Thymus (tissue), 11 donors: ENCODE results near the gene MICALL2. TPM values are rescaled to one million over a fixed set of nuclear protein-coding genes. Genes with fewer than 3 reads are reported as not detected.

Source experiments
- DNase-seq, 9 donors: peaks; one replicate each; pipeline ENCODE4 v3.0.0-alpha.2; 2013; ENCODE audit warnings: low spot score in 9 of 9, low read depth in 6 of 9, missing footprints in 1 of 9
- H3K27ac ChIP-seq, 2 donors: one replicate each; pipeline ENCODE4 v1.5.1; 2013; ENCODE audit warnings: control low read depth in 1 of 2, low read depth in 1 of 2, low read length in 1 of 2, mild to moderate bottlenecking in 1 of 2, moderate library complexity in 1 of 2
- H3K27me3 ChIP-seq, 2 donors: one replicate each; pipeline ENCODE4 v1.5.1; 2013; ENCODE audit warnings: low read length in 1 of 2; ENCODE audit not compliant: control insufficient read depth in 2 of 2, insufficient read depth in 1 of 2
- H3K36me3 ChIP-seq, 2 donors: one replicate each; pipeline ENCODE4 v1.5.1; 2013; ENCODE audit warnings: low read length in 1 of 2, mild to moderate bottlenecking in 1 of 2, moderate library complexity in 1 of 2; ENCODE audit not compliant: control insufficient read depth in 2 of 2, insufficient read depth in 2 of 2
- H3K4me1 ChIP-seq, 2 donors: one replicate each; pipeline ENCODE4 v1.5.1; 2013; ENCODE audit warnings: low read length in 2 of 2; ENCODE audit not compliant: control insufficient read depth in 2 of 2, insufficient read depth in 2 of 2
- H3K4me3 ChIP-seq, 2 donors: one replicate each; pipeline ENCODE4 v1.5.1; 2013; ENCODE audit warnings: low read length in 2 of 2, control low read depth in 1 of 2, mild to moderate bottlenecking in 1 of 2
- H3K9me3 ChIP-seq, 2 donors: one replicate each; pipeline ENCODE4 v1.5.1; 2013; ENCODE audit warnings: low read length in 1 of 2, mild to moderate bottlenecking in 1 of 2; ENCODE audit not compliant: control insufficient read depth in 2 of 2, insufficient read depth in 1 of 2
- WGBS: extraction: QIAGEN DNeasy Blood & Tissue Kit; methylation state at CpG from one replicate; pipeline ENCODE4 v1.1.7; 2013; 5-methylcytosine and 5-hydroxymethylcytosine counted together
- polyA plus RNA-seq: library from polyadenylated mRNA; stranded (reverse); fragments of 200-250 nt; gene quantifications from one replicate; pipeline ENCODE4 v1.2.3, GENCODE V29; 2013
- total RNA-seq: library from RNA; stranded (reverse); fragments of 120-200 nt; gene quantifications from one replicate; pipeline ENCODE4 v1.2.4, GENCODE V29; 2013
- donor health status: healthy.

Gene MICALL2
- total and polyA plus RNA-seq, 2 donors: 13.5 to 44.2 TPM

GRCh38 chr7:1400371-1400770 is 58.9 kb downstream of the MICALL2 start:
- Histone ChIP-seq H3K27me3 (peaks cover 17 to 59% of the 10 kb centered on the region in 2 donors), H3K36me3 (no peaks in the 10 kb centered on the region), H3K9me3 (peaks cover 3 to 12% of the 10 kb centered on the region in 2 donors), H3K27ac (no peak overlapping the region), H3K4me3 (no peak overlapping the region), H3K4me1 (peaks cover 0 to 10% of the 10 kb centered on the region in 2 donors)
- no peak for DNase-seq
- 48% methylated on average over 11 of the region's 11 CpGs for WGBS

- Histone ChIP-seq H3K27me3 (peaks cover 6 to 43% of the 10 kb centered on the region in 2 donors), H3K36me3 (no peaks in the 10 kb centered on the region), H3K27ac (no peak overlapping the region), H3K9me3 (peaks cover 6 to 20% of the 10 kb centered on the region in 2 donors), H3K4me1 (peaks cover 0 to 8% of the 10 kb centered on the region in 2 donors), H3K4me3 (no peak overlapping the region)
- DNase-seq: no peak
- 90% methylated on average over 12 of the region's 12 CpGs for whole genome bisulfite sequencing
These were observed 61.6 kb downstream of the MICALL2 start for GRCh38 chr7:1397491-1398327.

GRCh38 chr7:1396195-1396594 is 63.1 kb downstream of the MICALL2 start:
- Histone ChIP-seq H3K4me1 (peaks cover 0 to 8% of the 10 kb centered on the region in 2 donors), H3K4me3 (no peak overlapping the region), H3K36me3 (no peaks in the 10 kb centered on the region), H3K9me3 (peaks cover 4 to 22% of the 10 kb centered on the region in 2 donors), H3K27ac (no peak overlapping the region), H3K27me3 (peaks cover 0 to 35% of the 10 kb centered on the region in 2 donors)
- DNase-seq: no peak
- WGBS: 82% methylated on average over 7 of the region's 7 CpGs

GRCh38 chr7:1395211-1396070 is 63.8 kb downstream of the MICALL2 start:
- Histone ChIP-seq H3K36me3 (no peaks in the 10 kb centered on the region), H3K4me1 (peaks cover 0 to 8% of the 10 kb centered on the region in 2 donors), H3K9me3 (peaks cover 4 to 22% of the 10 kb centered on the region in 2 donors), H3K27ac (no peak overlapping the region), H3K27me3 (peaks cover 0 to 27% of the 10 kb centered on the region in 2 donors), H3K4me3 (no peak overlapping the region)
- 74% methylated on average over 33 of the region's 33 CpGs for WGBS
- DNase-seq: no peak

GRCh38 chr7:1394371-1394770 is 64.9 kb downstream of the MICALL2 start:
- Histone ChIP-seq H3K27me3 (peaks cover 0 to 20% of the 10 kb centered on the region in 2 donors), H3K4me1 (peaks cover 0 to 8% of the 10 kb centered on the region in 2 donors), H3K36me3 (no peaks in the 10 kb centered on the region), H3K27ac (no peak overlapping the region), H3K4me3 (no peak overlapping the region), H3K9me3 (peaks cover 4 to 22% of the 10 kb centered on the region in 2 donors)
- no peak for DNase-seq
- 96% methylated on average over 4 of the region's 4 CpGs for WGBS

- H3K36me3 ChIP-seq: no peaks in the 10 kb centered on the region
- 84% methylated on average over 7 of the region's 7 CpGs for WGBS
- peaks cover 0 to 8% of the 10 kb centered on the region in 2 donors for H3K4me1 ChIP-seq
- no peak for DNase-seq
- no peak overlapping the region for H3K27ac ChIP-seq
- peaks cover 4 to 22% of the 10 kb centered on the region in 2 donors for H3K9me3 ChIP-seq
- H3K27me3 ChIP-seq: peaks cover 0 to 23% of the 10 kb centered on the region in 2 donors
- no peak overlapping the region for H3K4me3 ChIP-seq
These were observed 65.8 kb downstream of the MICALL2 start for GRCh38 chr7:1393421-1393820.

- peaks cover 0 to 29% of the 10 kb centered on the region in 2 donors for H3K27me3 ChIP-seq
- H3K4me1 ChIP-seq: peaks cover 0 to 8% of the 10 kb centered on the region in 2 donors
- 95% methylated on average over 4 of the region's 4 CpGs for WGBS
- no peak for DNase-seq
- H3K4me3 ChIP-seq: no peak overlapping the region
- H3K36me3 ChIP-seq: no peaks in the 10 kb centered on the region
- H3K9me3 ChIP-seq: peaks cover 4 to 22% of the 10 kb centered on the region in 2 donors
- H3K27ac ChIP-seq: no peak overlapping the region
These were observed 66.7 kb downstream of the MICALL2 start for GRCh38 chr7:1392556-1392955.

- peaks cover 0 to 8% of the 10 kb centered on the region in 2 donors for H3K4me1 ChIP-seq
- no peak for DNase-seq
- no peaks in the 10 kb centered on the region for H3K36me3 ChIP-seq
- no peak overlapping the region for H3K27ac ChIP-seq
- WGBS: 93% methylated on average over 4 of the region's 4 CpGs
- H3K27me3 ChIP-seq: peaks cover 2 to 37% of the 10 kb centered on the region in 2 donors
- no peak overlapping the region for H3K4me3 ChIP-seq
- peaks cover 4 to 22% of the 10 kb centered on the region in 2 donors for H3K9me3 ChIP-seq
These were observed 67.8 kb downstream of the MICALL2 start for GRCh38 chr7:1391449-1391848.
